H1 (cell line): ENCODE results near the gene GAN. TPM values are rescaled to one million over a fixed set of nuclear protein-coding genes. Genes with fewer than 3 reads are reported as not detected.

Source experiments
- CTCF ChIA-PET: fragments of 300-600 bp; sonication (Branson Sonifier 250); formaldehyde crosslinking; loops from one replicate; lab custom pipeline; 2021; ENCODE audit not compliant: partially characterized antibody; lab: Charles Lee
- POLR2A ChIA-PET: fragments of 300-600 bp; sonication (Branson Sonifier 250); formaldehyde crosslinking; loops from one replicate; lab custom pipeline; 2021; ENCODE audit warnings: inconsistent platforms; ENCODE audit not compliant: partially characterized antibody; lab: Charles Lee
- DNase-seq, 2 experiments: peaks; one replicate each; pipeline versions ENCODE4 v3.0.0 to v3.0.0-alpha.2; 2010 to 2022; ENCODE audit warnings: low spot score in 2 of 2, low read depth in 1 of 2, mixed read lengths in 1 of 2
- FAIRE-seq: peaks from 2 replicates; lab custom pipeline; 2011; peaks lifted over from hg19 to GRCh38; lab: Jason Lieb, UNC
- H2AFZ ChIP-seq: 2 replicates; pipeline ENCODE4 v1.8.1; 2012; ENCODE audit warnings: low read length, inconsistent platforms
- H2AK5ac ChIP-seq: 2 replicates; pipeline ENCODE4 v1.6.1; 2013; ENCODE audit warnings: low read depth, low read length
- H2BK120ac ChIP-seq: replicated peaks from 2 replicates; pipeline ENCODE3; 2013; ENCODE audit warnings: low read depth, low read length, inconsistent platforms
- H2BK12ac ChIP-seq: 2 replicates; pipeline ENCODE4 v1.6.1; 2013; ENCODE audit warnings: low read depth, low read length
- H2BK15ac ChIP-seq: 2 replicates; pipeline ENCODE4 v1.6.1; 2013; ENCODE audit warnings: low read length
- H2BK20ac ChIP-seq: 2 replicates; pipeline ENCODE4 v1.6.1; 2013; ENCODE audit warnings: low read length
- H2BK5ac ChIP-seq: 2 replicates; pipeline ENCODE4 v1.6.1; 2013; ENCODE audit warnings: low read depth, low read length
- H3K14ac ChIP-seq: 2 replicates; pipeline ENCODE4 v1.6.1; 2013; ENCODE audit warnings: inconsistent platforms; ENCODE audit not compliant: insufficient read length
- H3K18ac ChIP-seq: 2 replicates; pipeline ENCODE4 v1.6.1; 2013; ENCODE audit warnings: low read length; ENCODE audit errors: extremely low read depth
- H3K23ac ChIP-seq: 2 replicates; pipeline ENCODE4 v1.6.1; 2013; ENCODE audit warnings: inconsistent platforms; ENCODE audit not compliant: insufficient read length
- H3K23me2 ChIP-seq: 2 replicates; pipeline ENCODE4 v1.6.1; 2013; ENCODE audit warnings: low read depth, low read length
- H3K27ac ChIP-seq: 2 replicates; pipeline ENCODE4 v1.6.1; 2011; ENCODE audit warnings: low read depth, low read length, inconsistent platforms
- H3K27me3 ChIP-seq, 4 experiments: replicated peaks in 1 of 4; 1 replicate in 1 of 4; 2 replicates in 3 of 4; pipeline versions ENCODE4 v1.6.1 to v1.8.1; 2011 to 2013; ENCODE audit warnings: low read length in 3 of 4, mild to moderate bottlenecking in 3 of 4, inconsistent platforms in 2 of 4, mixed read lengths in 2 of 4, moderate library complexity in 1 of 4; ENCODE audit not compliant: control insufficient read depth in 3 of 4, insufficient read depth in 3 of 4; ENCODE audit errors: extremely low read depth in 1 of 4
- H3K36me3 ChIP-seq, 4 experiments: 2 replicates each; pipeline versions ENCODE4 v1.6.1 to v1.8.1; 2011 to 2013; ENCODE audit warnings: mild to moderate bottlenecking in 4 of 4, low read length in 3 of 4, moderate library complexity in 2 of 4, control low read depth in 1 of 4, inconsistent platforms in 1 of 4; ENCODE audit not compliant: insufficient read depth in 4 of 4, control insufficient read depth in 2 of 4
- H3K4ac ChIP-seq: replicated peaks from 2 replicates; pipeline ENCODE3; 2013; ENCODE audit warnings: low read length, low read depth, mixed read lengths, inconsistent platforms; ENCODE audit not compliant: insufficient read length
- H3K4me1 ChIP-seq, 4 experiments: replicated peaks in 1 of 4; 1 replicate in 1 of 4; 2 replicates in 3 of 4; pipeline versions ENCODE4 v1.6.1 to v1.8.1; 2011 to 2013; ENCODE audit warnings: low read length in 3 of 4, inconsistent platforms in 2 of 4, mixed read lengths in 1 of 4; ENCODE audit not compliant: insufficient read depth in 4 of 4, control insufficient read depth in 3 of 4
- H3K4me2 ChIP-seq, 2 experiments: 2 replicates each; pipeline versions ENCODE4 v1.6.1 to v1.8.1; 2011 to 2013; ENCODE audit warnings: low read depth in 2 of 2, low read length in 2 of 2, control low read depth in 1 of 2, inconsistent platforms in 1 of 2, mild to moderate bottlenecking in 1 of 2; ENCODE audit not compliant: insufficient read depth in 1 of 2
- H3K4me3 ChIP-seq, 4 experiments: fragments of 200-600, 300-600 bp in 1 of 4; sonication (generic), shearing (Covaris generic), sonication (Bioruptor Twin) in 1 of 4; 2 replicates each; pipeline versions ENCODE4 v1.5.1 to v1.8.1; 2011 to 2016; ENCODE audit warnings: low read length in 4 of 4, low read depth in 3 of 4, control low read depth in 2 of 4, inconsistent platforms in 2 of 4, mild to moderate bottlenecking in 2 of 4, mixed read lengths in 1 of 4, moderate library complexity in 1 of 4; ENCODE audit not compliant: insufficient read depth in 2 of 4; ENCODE audit errors: extremely low read depth in 1 of 4
- H3K56ac ChIP-seq: replicated peaks from 2 replicates; pipeline ENCODE3; 2013; ENCODE audit warnings: low read depth, mild to moderate bottlenecking, mixed read lengths, low read length, inconsistent platforms; ENCODE audit not compliant: insufficient read length
- H3K79me1 ChIP-seq: 2 replicates; pipeline ENCODE4 v1.6.1; 2013; ENCODE audit warnings: low read depth, low read length, control low read depth
- H3K79me2 ChIP-seq, 2 experiments: 2 replicates each; pipeline versions ENCODE4 v1.6.1 to v1.8.1; 2012 to 2013; ENCODE audit warnings: low read length in 2 of 2, mild to moderate bottlenecking in 2 of 2, inconsistent platforms in 1 of 2; ENCODE audit not compliant: insufficient read depth in 2 of 2, control insufficient read depth in 1 of 2
- H3K9ac ChIP-seq, 4 experiments: replicated peaks in 1 of 4; 1 replicate in 1 of 4; 2 replicates in 3 of 4; pipeline versions ENCODE4 v1.6.1 to v1.8.1; 2011 to 2013; ENCODE audit warnings: low read depth in 3 of 4, low read length in 3 of 4, control low read depth in 2 of 4, mild to moderate bottlenecking in 2 of 4, moderate library complexity in 2 of 4, inconsistent platforms in 1 of 4; ENCODE audit errors: extremely low read depth in 1 of 4
- H3K9me3 ChIP-seq, 2 experiments: 2 replicates each; pipeline versions ENCODE4 v1.6.1 to v1.8.1; 2012 to 2013; ENCODE audit warnings: mild to moderate bottlenecking in 2 of 2, moderate library complexity in 2 of 2, control low read depth in 1 of 2, inconsistent platforms in 1 of 2, low read depth in 1 of 2, low read length in 1 of 2, mixed read lengths in 1 of 2; ENCODE audit not compliant: insufficient read depth in 2 of 2
- H4K20me1 ChIP-seq, 2 experiments: replicated peaks in 1 of 2; 2 replicates each; pipeline versions ENCODE3 to v1.8.1; 2011 to 2013; ENCODE audit warnings: inconsistent platforms in 2 of 2, low read length in 2 of 2, mild to moderate bottlenecking in 1 of 2; ENCODE audit not compliant: insufficient read depth in 2 of 2, control insufficient read depth in 1 of 2
- H4K5ac ChIP-seq: 2 replicates; pipeline ENCODE4 v1.6.1; 2013; ENCODE audit warnings: low read length, low read depth, mixed read lengths, inconsistent platforms; ENCODE audit not compliant: insufficient read length
- H4K8ac ChIP-seq: 2 replicates; pipeline ENCODE4 v1.8.0; 2013; ENCODE audit warnings: mild to moderate bottlenecking, moderate library complexity, low read length, inconsistent platforms; ENCODE audit not compliant: insufficient read depth; ENCODE audit errors: extremely low read depth
- H4K91ac ChIP-seq: replicated peaks from 2 replicates; pipeline ENCODE3; 2013; ENCODE audit warnings: low read length, mixed read lengths, inconsistent platforms; ENCODE audit not compliant: insufficient read length
- JUND ChIP-seq: IDR thresholded peaks from 2 replicates; pipeline ENCODE4 v1.6.1; 2011; ENCODE audit warnings: mild to moderate bottlenecking, improper control_type of control experiment, low read length
- KDM4A ChIP-seq: IDR thresholded peaks from one replicate; pipeline ENCODE4 v1.7.1; 2012; ENCODE audit warnings: low read depth, mild to moderate bottlenecking, moderate library complexity, low read length, inconsistent platforms; ENCODE audit not compliant: severe bottlenecking
- RAD21 ChIP-seq, 2 experiments: IDR thresholded peaks in 1 of 2; conservative IDR thresholded peaks in 1 of 2; 2 replicates each; pipeline ENCODE4 v1.6.1; 2011; ENCODE audit warnings: low read depth in 2 of 2, low read length in 2 of 2, improper control_type of control experiment in 1 of 2, inconsistent platforms in 1 of 2, mild to moderate bottlenecking in 1 of 2, moderate library complexity in 1 of 2
- SP1 ChIP-seq: IDR thresholded peaks from 2 replicates; pipeline ENCODE4 v1.6.1; 2011; ENCODE audit warnings: low read depth, low read length
- TBP ChIP-seq: IDR thresholded peaks from 2 replicates; pipeline ENCODE4 v1.6.1; 2011; ENCODE audit warnings: low read depth, low read length, improper control_type of control experiment
- TEAD4 ChIP-seq: IDR thresholded peaks from 2 replicates; pipeline ENCODE4 v1.6.1; 2012; ENCODE audit warnings: low read depth, low read length, inconsistent platforms, mixed read lengths
- WGBS, 2 experiments: shearing (Covaris generic) in 1 of 2; methylation state at CpG; one replicate each; pipeline versions ENCODE4 v1.1.6 to v1.1.7; 2013 to 2015; ENCODE audit warnings: low lambda C conversion rate in 2 of 2, mixed read lengths in 2 of 2, inconsistent platforms in 1 of 2, low coverage in 1 of 2, missing lambda C conversion rate in 1 of 2; ENCODE audit not compliant: insufficient replicate concordance in 2 of 2, insufficient coverage in 1 of 2, insufficient read length in 1 of 2; ENCODE audit errors: extremely low coverage in 1 of 2, missing lambda C conversion rate in 1 of 2; 5-methylcytosine and 5-hydroxymethylcytosine counted together
- polyA plus RNA-seq, 7 experiments: library from polyadenylated mRNA; depleted of rRNA in 3 of 7; stranded (reverse) in 5 of 7; unstranded in 2 of 7; fragments of >200 nt in 5 of 7; fragments of 200-250 nt in 2 of 7; gene quantifications; 1 replicate in 5 of 7; 2 replicates in 1 of 7; 4 replicates in 1 of 7; pipeline versions ENCODE4 v1.2.1 to v1.2.3, GENCODE V29; 2011 to 2013; ENCODE audit warnings: missing spikeins in 2 of 7, mixed read lengths in 2 of 7
- total RNA-seq: library from RNA; stranded (reverse); fragmentation: NEBNext Ultra II Directional; extraction: Animal tissue kit (Norgen Biotek cat#: 25700); gene quantifications from 2 replicates; pipeline ENCODE4 v1.2.1, GENCODE V29; 2021
- TF ChIP-seq, protein P1 (sequence below): IDR thresholded peaks from 2 replicates; pipeline ENCODE4 v1.6.1; 2012; ENCODE audit warnings: inconsistent platforms

The GAN gene
- total and polyA plus RNA-seq, 2 of the 8 experiments (the other 6 are each of a cell fraction or from before 2014, with no cell fraction given) = 4.5 to 23.9 TPM

DNA sequence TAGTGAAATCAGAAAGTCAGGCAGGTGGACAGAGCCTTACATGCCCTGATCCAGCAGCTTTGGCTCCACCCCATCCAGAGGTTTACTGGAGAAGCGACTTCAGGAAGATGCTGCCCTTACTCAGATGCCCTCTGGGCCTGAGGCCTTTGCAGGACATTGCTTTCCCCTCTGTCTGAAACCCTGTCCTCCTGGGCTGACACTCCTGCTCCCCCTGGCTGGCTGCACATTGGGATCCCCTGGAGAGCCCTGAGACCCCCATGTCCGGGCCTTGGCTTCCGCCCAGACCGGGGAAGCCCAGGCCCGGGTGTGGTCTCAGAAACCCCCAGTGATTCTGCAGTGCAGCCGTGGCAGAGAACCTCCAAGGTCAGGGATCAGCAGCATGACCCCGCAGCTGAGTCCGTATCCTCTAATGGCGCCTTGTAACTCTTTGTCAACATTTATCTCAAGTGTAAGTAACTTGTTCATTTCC lies 39.7 kb upstream of the GAN start:
- POLR2A ChIA-PET = interaction anchor here (1.1 kb wide), 1 partner anchor 39 kb away, joined by 4 read pairs; the partner anchor contains the start of gene GAN

More for the DNA sequence above, 39.7 kb upstream of the GAN start:
- H2BK5ac ChIP-seq = no peak overlapping the region
- no peaks in the 10 kb centered on the region for H3K9me3 ChIP-seq
- no peaks in the 10 kb centered on the region for H3K79me2 ChIP-seq
- H3K56ac ChIP-seq = no peak overlapping the region
- FAIRE-seq (no peak), DNase-seq (no peak)
- no peak overlapping the region for H4K5ac ChIP-seq
- TF ChIP-seq RAD21 (IDR thresholded peaks at IDR 0.05 in 1 of 2, conservative IDR thresholded peaks at IDR 0.05 in 1 of 2; ENCODE audit: low read depth in 2 of 2, low read length in 2 of 2) (no peak), KDM4A (no peak), SP1 (no peak), TBP (no peak), JUND (no peak), TEAD4 (no peak)
- TF ChIP-seq, protein P1, sequence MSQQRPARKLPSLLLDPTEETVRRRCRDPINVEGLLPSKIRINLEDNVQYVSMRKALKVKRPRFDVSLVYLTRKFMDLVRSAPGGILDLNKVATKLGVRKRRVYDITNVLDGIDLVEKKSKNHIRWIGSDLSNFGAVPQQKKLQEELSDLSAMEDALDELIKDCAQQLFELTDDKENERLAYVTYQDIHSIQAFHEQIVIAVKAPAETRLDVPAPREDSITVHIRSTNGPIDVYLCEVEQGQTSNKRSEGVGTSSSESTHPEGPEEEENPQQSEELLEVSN = no peak
- no peak overlapping the region for H2BK20ac ChIP-seq
- no peak overlapping the region for H2AK5ac ChIP-seq
- H4K8ac ChIP-seq = no peak overlapping the region
- no peaks in the 10 kb centered on the region for H3K27me3 ChIP-seq
- no peaks in the 10 kb centered on the region for H3K23me2 ChIP-seq
- H3K9ac ChIP-seq = no peak overlapping the region
- CTCF ChIA-PET = interaction anchor here (1.2 to 2.5 kb wide), 3 partner anchors 11 to 36 kb away, joined by 3 to 17 read pairs (median 6); no protein-coding TSS in a partner anchor
- WGBS, 2 experiments = 96% methylated on average over 7 of the region's 9 CpGs; no CpG with 5 or more reads in 1 of the 2 experiments
- H3K14ac ChIP-seq = no peak overlapping the region
- no peak overlapping the region for H2BK15ac ChIP-seq
- H3K18ac ChIP-seq = no peak overlapping the region
- no peak overlapping the region for H3K4me3 ChIP-seq
- no peaks in the 10 kb centered on the region for H4K20me1 ChIP-seq
- peaks cover 0 to 3% (median 0%) of the 10 kb centered on the region in 4 experiments; a peak in 1 of 7 replicates for H3K4me1 ChIP-seq
- H2AFZ ChIP-seq = no peak overlapping the region; the same call in 1 of the 2 replicates
- H3K4me2 ChIP-seq = no peak overlapping the region
- H3K4ac ChIP-seq = no peak overlapping the region
- H2BK12ac ChIP-seq = no peak overlapping the region
- H4K91ac ChIP-seq = no peak overlapping the region
- no peak overlapping the region for H3K27ac ChIP-seq
- no peak overlapping the region for H3K23ac ChIP-seq
- no peaks in the 10 kb centered on the region for H3K36me3 ChIP-seq
- no peak overlapping the region for H2BK120ac ChIP-seq
- H3K79me1 ChIP-seq = no peaks in the 10 kb centered on the region
